GM18909 (cell line): ENCODE data around the gene FLRT2.

Source experiments
- ATAC-seq: cut with Tn5 transposase; IDR thresholded peaks from one replicate; pipeline ENCODE4 v1.9.1; 2021; ENCODE audit warnings: mild to moderate bottlenecking; ENCODE audit not compliant: unreplicated experiment, poor library complexity

FLRT2 gene

DNA sequence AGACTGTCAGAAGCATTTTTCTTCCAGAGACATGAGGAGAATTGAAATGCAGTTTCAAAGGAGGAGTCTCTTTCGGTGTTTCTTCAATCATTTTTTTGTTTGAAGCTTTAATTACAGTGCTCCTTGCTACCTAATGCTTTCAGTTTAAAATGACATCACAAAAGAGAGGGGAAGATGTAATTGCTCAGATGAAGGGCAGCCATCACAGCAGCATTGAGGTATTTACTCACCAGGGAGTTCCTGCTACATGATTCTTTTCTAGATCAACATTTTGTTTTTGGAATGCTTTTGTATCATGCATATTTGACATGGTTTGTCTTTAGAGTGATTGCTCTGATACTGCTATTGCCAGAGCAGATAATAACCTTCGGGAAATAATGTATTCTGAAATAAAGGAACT lies 28.6 kb downstream of the FLRT2 start:
- ATAC-seq, result no peak

- no peak for ATAC-seq
Measured at GRCh38 chr14:85562630-85563029, 32.7 kb downstream of the FLRT2 start.

GRCh38 chr14:85564841-85565527 lies 35.0 kb downstream of the FLRT2 start:
- ATAC-seq, result no peak

DNA sequence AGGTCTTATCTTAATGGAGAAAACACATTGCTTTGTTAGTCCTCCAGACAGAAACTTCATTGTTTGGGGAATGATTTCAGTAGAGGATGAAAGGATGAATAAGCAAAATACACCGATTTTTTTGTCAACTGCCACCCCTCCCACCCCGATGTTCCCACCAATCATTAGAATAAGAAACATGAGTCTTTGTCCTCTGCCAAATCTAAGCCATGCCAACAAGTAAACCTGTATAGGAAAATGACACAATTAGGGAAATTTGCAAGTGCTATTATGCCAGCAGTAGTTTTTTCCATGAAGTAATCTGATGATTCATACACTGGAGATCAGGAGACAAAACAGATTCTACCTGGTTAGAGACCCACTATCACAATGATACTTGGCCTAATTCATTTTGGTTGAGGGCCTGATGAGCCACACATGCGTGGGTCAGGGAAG lies 35.9 kb downstream of the FLRT2 start:
- ATAC-seq, result no peak

- no peak for ATAC-seq
Measured at GRCh38 chr14:85566603-85567002, 36.7 kb downstream of the FLRT2 start.

DNA sequence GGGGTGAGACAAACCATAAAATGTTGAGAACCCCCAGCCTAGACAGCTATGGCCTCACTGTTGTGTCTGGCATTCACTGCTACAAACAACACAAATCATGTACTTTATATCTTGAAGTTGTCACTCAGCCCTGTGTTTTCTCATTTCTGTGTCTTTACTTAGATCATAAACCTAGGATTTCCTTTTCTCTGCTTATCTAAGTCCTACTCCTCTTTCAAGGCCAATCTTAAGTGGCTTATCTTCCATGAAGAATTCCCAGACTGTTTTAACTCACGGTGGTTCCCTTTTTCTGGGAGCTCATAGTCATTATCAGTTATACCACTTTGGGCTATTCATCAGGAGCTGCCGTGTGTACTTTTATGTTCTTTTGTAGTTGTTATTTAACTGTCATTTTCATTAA lies 42.1 kb downstream of the FLRT2 start:
- ATAC-seq, result no peak

GRCh38 chr14:85572845-85573244 lies 42.9 kb downstream of the FLRT2 start:
- ATAC-seq, result no peak

GRCh38 chr14:85573406-85573805 lies 43.5 kb downstream of the FLRT2 start:
- no peak for ATAC-seq

GRCh38 chr14:85574853-85575616 lies 45.1 kb downstream of the FLRT2 start:
- no peak for ATAC-seq

GRCh38 chr14:85575617-85575898 lies 45.6 kb downstream of the FLRT2 start:
- ATAC-seq, result no peak

DNA sequence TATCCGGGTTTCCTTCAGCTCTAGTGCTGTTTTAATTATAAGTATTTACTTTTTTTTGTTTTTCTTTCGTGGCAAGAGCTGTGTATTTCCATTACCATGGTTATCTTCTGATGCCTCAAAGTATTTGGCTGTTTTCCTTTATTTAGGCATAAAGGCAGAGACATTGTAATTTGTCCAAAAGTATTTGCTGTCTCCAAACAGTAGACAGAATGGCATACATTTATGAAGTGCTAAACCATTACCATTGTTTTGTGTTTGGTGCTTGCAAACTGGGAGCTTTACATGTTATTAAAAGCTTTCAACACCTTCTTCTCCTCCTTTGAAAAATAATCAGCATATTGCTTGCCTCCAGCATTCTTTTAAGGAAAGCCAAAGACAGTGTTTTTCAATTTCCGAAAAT lies 46.3 kb downstream of the FLRT2 start:
- ATAC-seq, result no peak

DNA sequence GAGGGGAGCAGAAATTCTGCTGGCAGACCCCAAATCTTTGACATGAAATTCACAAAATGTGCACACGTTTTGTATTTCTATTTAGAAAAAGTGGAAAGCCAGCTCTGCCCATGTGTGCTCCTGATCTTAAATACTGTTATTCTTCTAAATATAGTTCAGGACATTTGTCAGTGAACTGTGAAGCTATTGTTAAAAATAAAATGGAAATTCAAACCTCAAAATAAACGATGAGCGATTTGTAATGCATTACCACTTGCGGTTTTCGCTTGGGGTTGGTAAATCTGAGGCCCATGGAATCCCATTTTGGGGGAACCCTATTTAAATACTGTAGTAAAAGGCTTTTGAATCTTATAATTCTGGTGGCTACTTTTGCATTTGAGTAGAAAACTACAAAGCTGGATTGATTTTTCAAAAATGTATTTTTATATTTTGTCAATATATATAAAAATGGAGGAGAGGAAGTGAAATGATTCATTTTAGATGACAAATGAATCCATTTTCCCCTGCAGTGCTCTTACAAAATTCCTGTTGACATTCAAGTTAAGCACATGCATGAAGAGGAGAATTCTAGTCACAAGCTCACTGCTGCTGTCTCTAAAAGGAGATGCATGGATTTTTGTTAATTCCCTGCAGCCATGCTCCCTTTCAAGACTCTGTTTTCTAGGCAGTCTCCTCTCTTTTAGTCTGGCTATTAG lies 47.1 kb downstream of the FLRT2 start:
- ATAC-seq, result no peak

GRCh38 chr14:85577543-85578114 lies 47.7 kb downstream of the FLRT2 start:
- no peak for ATAC-seq

DNA sequence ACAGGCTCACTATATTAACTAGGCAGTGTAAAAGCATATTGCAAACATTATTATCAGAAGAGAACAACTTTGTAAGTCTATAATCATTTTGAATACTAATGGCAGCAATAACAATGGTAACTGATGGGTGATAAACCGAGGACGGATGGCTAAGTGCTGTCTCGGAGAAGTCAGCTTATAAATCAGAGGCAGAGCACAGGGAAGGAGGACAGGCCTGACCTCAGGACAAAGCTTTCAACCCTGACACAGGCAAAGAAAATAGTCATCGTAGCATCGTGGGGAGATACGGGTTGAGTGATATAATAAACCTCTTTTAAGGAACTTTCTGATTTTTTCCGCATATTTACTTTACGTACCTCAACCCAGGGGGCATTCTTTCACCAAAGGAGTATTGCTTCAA lies 48.4 kb downstream of the FLRT2 start:
- no peak for ATAC-seq

DNA sequence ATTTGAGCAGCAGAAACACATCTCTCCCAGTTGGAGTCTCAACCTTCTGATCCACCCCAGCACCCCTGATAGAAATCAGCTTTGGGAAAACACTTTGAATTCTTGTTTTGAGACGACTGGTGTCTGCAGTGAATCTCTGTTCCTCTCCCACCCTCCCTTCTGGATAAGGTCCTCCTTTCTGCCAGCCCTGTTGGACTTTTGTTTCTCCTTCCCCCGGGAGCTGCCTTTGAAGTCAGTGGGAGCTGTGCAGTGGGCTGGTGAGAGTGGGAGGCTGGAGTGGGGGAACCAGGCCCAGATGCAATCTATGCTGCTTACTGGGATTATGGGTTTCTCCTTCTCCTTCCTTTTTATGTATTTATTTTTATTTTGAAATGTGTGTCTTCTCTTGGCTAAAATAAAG lies 49.0 kb downstream of the FLRT2 start:
- ATAC-seq, result no peak

- ATAC-seq, result no peak
Measured at GRCh38 chr14:85579942-85580341, 50.0 kb downstream of the FLRT2 start.

DNA sequence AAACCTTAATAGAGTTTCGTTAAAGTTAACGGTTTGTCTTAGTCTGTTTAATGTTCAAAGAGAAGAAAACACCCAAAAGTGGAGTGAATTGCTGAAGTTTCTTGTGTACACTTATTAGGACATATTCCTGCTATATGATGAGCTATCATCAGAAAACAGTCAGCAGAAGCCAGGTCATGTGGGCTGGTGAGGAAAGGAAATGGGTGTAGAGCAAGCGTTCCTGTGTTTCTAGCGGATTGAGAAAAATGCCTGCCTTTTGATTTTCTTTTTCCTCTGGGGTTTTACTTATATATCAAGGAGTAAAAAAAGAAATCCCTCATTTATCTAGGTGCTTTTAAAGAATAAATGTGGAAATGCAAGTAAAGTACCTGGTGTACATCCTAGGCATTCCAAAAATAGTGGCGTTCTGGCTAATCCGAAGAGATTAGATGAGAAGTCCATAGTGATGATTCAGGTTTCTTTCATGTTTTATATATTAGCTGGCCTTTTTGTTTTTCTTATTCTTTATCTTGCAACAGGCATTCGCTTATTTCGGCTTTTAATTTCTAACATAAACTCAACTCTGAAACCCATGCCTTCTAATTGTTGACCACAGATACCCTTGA lies 50.7 kb downstream of the FLRT2 start:
- no peak for ATAC-seq

DNA sequence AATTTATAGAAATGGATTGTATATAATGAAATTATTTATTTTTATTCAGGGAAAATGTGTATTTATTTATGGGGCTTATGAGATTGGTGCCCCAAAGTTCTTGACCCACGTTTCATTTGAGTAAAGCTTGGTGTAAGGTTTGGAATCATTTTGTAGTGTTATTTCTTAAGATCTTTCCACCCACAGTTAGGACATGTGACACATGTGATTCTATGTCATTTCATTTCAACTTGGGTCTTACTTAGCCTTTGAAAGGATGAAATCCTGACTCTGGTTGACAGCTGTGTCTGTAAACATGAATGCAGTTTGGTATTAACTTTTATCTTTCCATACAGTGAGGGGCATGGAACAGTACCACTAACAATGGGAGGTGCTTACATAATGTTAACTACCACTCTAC lies 51.7 kb downstream of the FLRT2 start:
- no peak for ATAC-seq

- ATAC-seq, result no peak
Measured at GRCh38 chr14:85583380-85583779, 53.4 kb downstream of the FLRT2 start.

DNA sequence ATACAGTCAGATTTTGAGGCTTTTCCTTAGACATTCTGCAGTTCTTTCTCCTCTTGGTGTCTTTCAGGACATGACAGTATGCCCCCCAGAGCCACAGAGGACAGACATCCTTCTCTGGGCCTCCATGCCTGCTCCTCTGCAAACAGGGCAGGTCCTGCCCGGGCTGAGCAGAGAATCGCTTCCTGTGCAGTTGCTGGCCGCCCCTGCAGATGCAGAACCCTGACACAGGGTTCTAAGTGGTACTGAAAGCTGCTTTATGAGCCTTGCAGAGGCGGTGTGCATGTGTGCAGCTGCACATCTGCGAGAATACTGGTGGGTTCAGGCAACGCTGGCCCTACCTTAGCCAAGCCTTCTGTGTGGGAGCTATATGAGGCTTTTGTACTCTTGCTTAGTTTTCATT lies 54.5 kb downstream of the FLRT2 start:
- no peak for ATAC-seq

DNA sequence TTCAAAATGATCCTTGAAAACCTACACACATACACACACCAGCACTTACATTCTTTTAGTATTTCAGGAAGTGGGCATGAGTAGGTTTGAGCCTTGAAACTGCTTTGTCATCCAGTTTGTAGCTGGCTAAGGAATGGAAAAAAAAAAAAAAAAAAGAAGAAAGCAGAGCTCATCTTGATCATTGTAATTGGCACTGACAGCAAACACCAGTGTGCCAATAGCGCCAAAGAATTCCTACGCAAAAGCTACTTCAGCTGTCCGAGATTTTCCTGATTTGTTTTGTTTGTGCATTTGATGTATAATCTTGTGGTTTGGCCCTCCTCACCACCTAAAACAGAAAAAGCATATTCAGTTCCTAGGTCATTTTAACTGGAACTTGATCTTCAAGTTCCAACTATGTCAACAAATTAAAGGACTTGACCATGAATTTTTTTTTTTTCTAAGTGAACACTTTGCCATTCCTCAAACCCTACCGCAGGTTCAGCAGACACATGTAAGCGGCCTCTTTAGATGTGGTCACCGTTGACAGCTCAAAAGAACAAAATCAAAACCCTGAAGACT lies 57.3 kb downstream of the FLRT2 start:
- ATAC-seq, result no peak
